22Rv1 (cell line): Measurements from ENCODE around the gene GRPEL2.

Experiments used
- ZFX ChIP-seq: fragments of 450-650 bp; IDR thresholded peaks from 2 replicates; pipeline ENCODE4 v1.6.1; 2017; ENCODE audit warnings: antibody characterized with exemption, borderline replicate concordance
- TF ChIP-seq, protein P1 (sequence below): fragments of 450-650 bp; IDR thresholded peaks from 2 replicates; pipeline ENCODE4 v1.5.1; 2017; ENCODE audit warnings: mild to moderate bottlenecking

DNA sequence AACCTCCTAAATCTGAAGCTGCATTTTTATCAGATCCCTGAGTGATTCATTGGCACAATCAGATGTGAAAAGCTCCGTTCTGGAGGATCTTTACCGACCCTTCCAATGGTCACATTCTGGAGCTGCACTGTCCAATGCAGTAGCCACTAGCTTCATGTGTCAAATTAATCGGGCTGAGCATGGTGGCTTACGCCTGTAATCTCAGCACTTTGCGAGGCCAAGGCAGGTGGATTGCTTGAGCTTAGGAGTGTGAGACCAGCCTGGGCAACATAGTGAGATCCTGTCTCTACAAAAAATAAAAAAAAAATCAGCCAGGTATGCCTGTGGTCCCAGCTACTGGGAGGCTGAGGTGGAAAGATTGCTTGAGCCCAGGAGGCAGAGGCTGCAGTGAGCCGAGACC, 30.1 kb downstream of the GRPEL2 start:
- TF ChIP-seq, protein P1, sequence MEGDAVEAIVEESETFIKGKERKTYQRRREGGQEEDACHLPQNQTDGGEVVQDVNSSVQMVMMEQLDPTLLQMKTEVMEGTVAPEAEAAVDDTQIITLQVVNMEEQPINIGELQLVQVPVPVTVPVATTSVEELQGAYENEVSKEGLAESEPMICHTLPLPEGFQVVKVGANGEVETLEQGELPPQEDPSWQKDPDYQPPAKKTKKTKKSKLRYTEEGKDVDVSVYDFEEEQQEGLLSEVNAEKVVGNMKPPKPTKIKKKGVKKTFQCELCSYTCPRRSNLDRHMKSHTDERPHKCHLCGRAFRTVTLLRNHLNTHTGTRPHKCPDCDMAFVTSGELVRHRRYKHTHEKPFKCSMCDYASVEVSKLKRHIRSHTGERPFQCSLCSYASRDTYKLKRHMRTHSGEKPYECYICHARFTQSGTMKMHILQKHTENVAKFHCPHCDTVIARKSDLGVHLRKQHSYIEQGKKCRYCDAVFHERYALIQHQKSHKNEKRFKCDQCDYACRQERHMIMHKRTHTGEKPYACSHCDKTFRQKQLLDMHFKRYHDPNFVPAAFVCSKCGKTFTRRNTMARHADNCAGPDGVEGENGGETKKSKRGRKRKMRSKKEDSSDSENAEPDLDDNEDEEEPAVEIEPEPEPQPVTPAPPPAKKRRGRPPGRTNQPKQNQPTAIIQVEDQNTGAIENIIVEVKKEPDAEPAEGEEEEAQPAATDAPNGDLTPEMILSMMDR: no peak
- no peak for TF ChIP-seq ZFX
